ENCODE results near the gene TMEM200A.

DNA sequence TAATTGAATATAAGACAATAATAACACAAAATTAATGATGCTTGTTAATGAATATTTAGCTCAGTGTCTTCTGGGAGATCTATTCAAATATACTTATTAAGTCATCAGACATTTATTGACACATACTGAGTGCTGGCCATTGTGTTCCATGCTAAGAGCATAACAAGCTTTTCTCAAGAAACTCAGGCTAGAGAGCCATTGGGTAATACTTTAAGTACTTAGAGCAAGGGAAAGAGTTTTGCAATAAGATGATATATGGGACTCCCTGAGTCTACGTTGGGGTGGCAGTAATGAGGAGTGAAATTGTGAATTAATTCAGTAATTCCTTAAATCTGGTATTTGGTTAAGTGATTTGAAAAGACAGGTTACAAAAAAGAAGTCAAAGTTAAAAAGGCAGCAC is 11.1 kb downstream of the TMEM200A start:
- TF ChIP-seq EZH2 (IDR thresholded peaks at IDR 0.05; ENCODE audit: insufficient read depth, poor library complexity, severe bottlenecking) (no peak), EZH2phosphoT487 (IDR thresholded peaks at IDR 0.05; ENCODE audit: insufficient read depth, low read depth) (no peak)
